Activated B cell treated with CpG ODN at 0.5 μM for 24 hours (primary cell): ENCODE results near the gene MOGAT3. TPM values are rescaled to one million over a fixed set of nuclear protein-coding genes. Genes with fewer than 3 reads are reported as not detected.

ENCODE experiments used
- ATAC-seq: fragments of 200-7000 bp; cut with Tn5 transposase; one replicate; pipeline ENCODE4 v1.10.0; 2021; ENCODE audit warnings: low read depth, mild to moderate bottlenecking, moderate library complexity
- CTCF ChIA-PET: fragments of 350-600 bp; sonication (Branson Sonifier 250); formaldehyde crosslinking; loops from one replicate; lab custom pipeline; 2021; ENCODE audit warnings: antibody characterized with exemption; lab: Charles Lee
- POLR2A ChIA-PET: fragments of 350-600 bp; sonication (Branson Sonifier 250); formaldehyde crosslinking; loops from one replicate; lab custom pipeline; 2021; ENCODE audit warnings: antibody characterized with exemption; lab: Charles Lee
- DNase-seq: peaks from one replicate; pipeline ENCODE4 v3.0.0; 2022
- H3K27ac Mint-ChIP-seq: one replicate; pipeline ENCODE4 v1.8.0; 2020; ENCODE audit warnings: mixed read lengths
- H3K27me3 Mint-ChIP-seq: one replicate; pipeline ENCODE4 v1.8.0; 2021; ENCODE audit warnings: mixed read lengths
- H3K36me3 Mint-ChIP-seq: one replicate; pipeline ENCODE4 v1.8.0; 2021; ENCODE audit warnings: low read depth, mixed read lengths
- H3K4me1 Mint-ChIP-seq: one replicate; pipeline ENCODE4 v1.8.0; 2021; ENCODE audit warnings: mixed read lengths
- H3K4me3 Mint-ChIP-seq: one replicate; pipeline ENCODE4 v1.8.0; 2020; ENCODE audit warnings: mild to moderate bottlenecking, mixed read lengths
- H3K9me3 Mint-ChIP-seq: one replicate; pipeline ENCODE4 v1.8.0; 2020; ENCODE audit warnings: mixed read lengths
- CTCF ChIP-seq: fragments of 200-600 bp; IDR thresholded peaks from one replicate; pipeline ENCODE4 v1.8.0; 2022; ENCODE audit warnings: antibody characterized with exemption, mild to moderate bottlenecking
- intact Hi-C: fragments of 100-400 bp; cut with micrococcal nuclease; formaldehyde crosslinking; loops from one replicate; pipeline ENCODE4 v1.15.1; 2024
- total RNA-seq: library from RNA; stranded (reverse); gene quantifications from 2 replicates; pipeline ENCODE4 v1.2.3, GENCODE V29; 2022

Gene MOGAT3
- total RNA-seq, 1 donor from 2014 or later: not detected

GRCh38 chr7:101240226-101241014 lies 39.6 kb upstream of the MOGAT3 start:
- ChIA-PET CTCF (interaction anchor here (1.4 kb wide), 1 partner anchor 48 kb away, joined by 3 read pairs; no protein-coding TSS in a partner anchor), POLR2A (no interaction called here)
- DNase-seq (no peak), ATAC-seq (no peak)
- Mint-ChIP-seq H3K4me1 (peaks cover 35% of the 10 kb centered on the region), H3K27ac (no peak overlapping the region), H3K27me3 (no peaks in the 10 kb centered on the region), H3K36me3 (peaks cover 48% of the 10 kb centered on the region), H3K9me3 (no peaks in the 10 kb centered on the region), H3K4me3 (no peak overlapping the region)
- intact Hi-C loops: no loop called here
- TF ChIP-seq CTCF: no peak

GRCh38 chr7:101239951-101240220 lies 39.0 kb upstream of the MOGAT3 start:
- DNase-seq (no peak), ATAC-seq (no peak)
- TF ChIP-seq CTCF: no peak
- no peak overlapping the region for H3K27ac Mint-ChIP-seq
- CTCF ChIA-PET: no interaction called here
- POLR2A ChIA-PET: no interaction called here
- intact Hi-C loops: no loop called here
- H3K4me1 Mint-ChIP-seq: peaks cover 29% of the 10 kb centered on the region
- no peak overlapping the region for H3K4me3 Mint-ChIP-seq
- peaks cover 45% of the 10 kb centered on the region for H3K36me3 Mint-ChIP-seq
- no peaks in the 10 kb centered on the region for H3K27me3 Mint-ChIP-seq
- no peaks in the 10 kb centered on the region for H3K9me3 Mint-ChIP-seq

- H3K27ac Mint-ChIP-seq: no peak overlapping the region
- H3K9me3 Mint-ChIP-seq: no peaks in the 10 kb centered on the region
- POLR2A ChIA-PET: no interaction called here
- CTCF ChIA-PET: no interaction called here
- H3K4me1 Mint-ChIP-seq: peaks cover 25% of the 10 kb centered on the region
- H3K36me3 Mint-ChIP-seq: peaks cover 43% of the 10 kb centered on the region
- DNase-seq (no peak), ATAC-seq (no peak)
- no peak overlapping the region for H3K4me3 Mint-ChIP-seq
- H3K27me3 Mint-ChIP-seq: no peaks in the 10 kb centered on the region
- intact Hi-C loops: no loop called here
- no peak for TF ChIP-seq CTCF
Measured at GRCh38 chr7:101239191-101239950, 38.5 kb upstream of the MOGAT3 start.

GRCh38 chr7:101238226-101239182 lies 37.7 kb upstream of the MOGAT3 start:
- no peak for DNase-seq
- ATAC-seq: no peak
- TF ChIP-seq CTCF: no peak
- Mint-ChIP-seq H3K36me3 (peaks cover 43% of the 10 kb centered on the region), H3K27ac (no peak overlapping the region), H3K9me3 (no peaks in the 10 kb centered on the region), H3K4me3 (no peak overlapping the region), H3K27me3 (no peaks in the 10 kb centered on the region), H3K4me1 (peaks cover 18% of the 10 kb centered on the region)
- intact Hi-C loops: no loop called here
- ChIA-PET POLR2A (interaction anchor here (0.7 to 0.8 kb wide), 2 partner anchors 14 to 21 kb away, joined by 3 read pairs; partner anchors contain the start of gene ZNHIT1), CTCF (no interaction called here)
